Measurements from ENCODE around the gene ELMO3.

- TF ChIP-seq EZH2 (IDR thresholded peaks at IDR 0.05) (no peak), POLR2A (IDR thresholded peaks at IDR 0.05; ENCODE audit: borderline replicate concordance, extremely low read depth, insufficient read depth, insufficient read length) (peak; percentile 66), POLR2AphosphoS5 (IDR thresholded peaks at IDR 0.05; ENCODE audit: low read depth, low read length) (peak; percentile 71), CTCF (IDR thresholded peaks at IDR 0.05 in 2 of 3, conservative IDR thresholded peaks at IDR 0.05 in 1 of 3; ENCODE audit: borderline replicate concordance in 1 of 3, insufficient read depth in 1 of 3, low read depth in 2 of 3, low read length in 2 of 3) (peak in 2 of 3 experiments; percentile 5 to 46; a peak in 2 of 6 replicates)
Observed at GRCh38 chr16:67226804-67227566, 28.1 kb downstream of the ELMO3 start, which contains the start of gene TMEM208.

All from HCT116 (cell line).